AG09319 (cell line): ENCODE data around the gene SYTL2.

Source experiments
- DNase-seq: peaks from one replicate; pipeline ENCODE4 v3.0.0-alpha.2; 2010; ENCODE audit warnings: low read depth; ENCODE audit errors: extremely low read depth
- TF ChIP-seq, protein P1 (sequence below): IDR thresholded peaks from 2 replicates; pipeline ENCODE4 v1.5.1; 2011; ENCODE audit warnings: low read depth, mild to moderate bottlenecking, inconsistent platforms, low read length, moderate library complexity

SYTL2 gene

DNA sequence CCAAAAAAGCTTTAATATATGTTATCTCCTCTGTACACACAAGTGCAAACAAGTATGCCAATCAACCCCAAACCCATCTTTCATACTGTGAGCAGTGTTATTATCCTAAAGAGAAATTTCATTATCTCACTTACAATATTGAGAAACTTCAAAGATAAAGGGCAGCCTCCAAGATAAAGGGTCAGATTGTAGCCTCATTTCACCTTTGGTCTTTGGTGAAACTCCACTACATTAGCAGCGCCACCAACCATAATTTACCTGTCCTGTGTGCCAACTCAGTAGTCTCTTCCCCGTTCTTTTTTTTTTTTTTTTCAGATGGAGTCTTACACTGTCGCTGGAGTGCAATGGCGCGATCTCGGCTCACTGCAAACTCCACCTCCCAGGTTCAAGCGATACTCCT, 9.4 kb downstream of the SYTL2 start:
- TF ChIP-seq, protein P1, sequence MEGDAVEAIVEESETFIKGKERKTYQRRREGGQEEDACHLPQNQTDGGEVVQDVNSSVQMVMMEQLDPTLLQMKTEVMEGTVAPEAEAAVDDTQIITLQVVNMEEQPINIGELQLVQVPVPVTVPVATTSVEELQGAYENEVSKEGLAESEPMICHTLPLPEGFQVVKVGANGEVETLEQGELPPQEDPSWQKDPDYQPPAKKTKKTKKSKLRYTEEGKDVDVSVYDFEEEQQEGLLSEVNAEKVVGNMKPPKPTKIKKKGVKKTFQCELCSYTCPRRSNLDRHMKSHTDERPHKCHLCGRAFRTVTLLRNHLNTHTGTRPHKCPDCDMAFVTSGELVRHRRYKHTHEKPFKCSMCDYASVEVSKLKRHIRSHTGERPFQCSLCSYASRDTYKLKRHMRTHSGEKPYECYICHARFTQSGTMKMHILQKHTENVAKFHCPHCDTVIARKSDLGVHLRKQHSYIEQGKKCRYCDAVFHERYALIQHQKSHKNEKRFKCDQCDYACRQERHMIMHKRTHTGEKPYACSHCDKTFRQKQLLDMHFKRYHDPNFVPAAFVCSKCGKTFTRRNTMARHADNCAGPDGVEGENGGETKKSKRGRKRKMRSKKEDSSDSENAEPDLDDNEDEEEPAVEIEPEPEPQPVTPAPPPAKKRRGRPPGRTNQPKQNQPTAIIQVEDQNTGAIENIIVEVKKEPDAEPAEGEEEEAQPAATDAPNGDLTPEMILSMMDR = no peak
- DNase-seq = no peak

DNA sequence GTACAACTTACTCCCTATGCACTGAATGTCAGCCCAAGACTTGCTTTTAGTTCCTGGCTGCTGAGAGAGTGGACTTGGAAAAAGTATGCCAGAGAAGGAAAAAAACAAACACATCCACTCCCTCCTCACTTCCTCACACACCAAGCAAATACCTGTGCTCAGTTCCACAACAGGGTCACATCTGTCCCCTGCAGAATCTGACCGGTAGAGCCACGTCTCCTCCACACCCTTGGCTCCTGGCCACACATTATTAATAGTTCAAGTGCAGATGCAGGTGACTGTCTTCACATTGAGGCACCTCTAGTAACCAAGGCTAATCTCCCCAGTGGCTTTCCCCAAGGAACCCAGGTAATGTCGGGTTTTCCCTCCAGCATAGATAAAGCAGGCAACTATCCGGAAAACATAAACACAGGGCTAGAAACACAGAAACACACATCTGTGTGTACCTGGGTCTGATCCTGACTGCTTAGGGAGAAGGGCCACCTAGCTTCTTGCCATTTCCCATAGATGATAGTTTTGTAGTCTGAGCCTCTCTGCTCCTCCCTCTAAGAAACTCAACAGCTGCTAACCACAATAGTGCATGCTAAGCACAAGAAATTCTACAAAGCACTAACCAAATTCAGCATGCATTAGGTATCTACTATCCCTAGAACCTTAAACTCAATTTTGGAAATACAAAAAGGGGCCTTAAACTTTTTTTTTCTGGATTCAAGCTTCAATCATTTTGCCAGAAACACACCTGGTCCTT, 10.2 kb downstream of the SYTL2 start:
- TF ChIP-seq, protein P1 = no peak
- no peak for DNase-seq

DNA sequence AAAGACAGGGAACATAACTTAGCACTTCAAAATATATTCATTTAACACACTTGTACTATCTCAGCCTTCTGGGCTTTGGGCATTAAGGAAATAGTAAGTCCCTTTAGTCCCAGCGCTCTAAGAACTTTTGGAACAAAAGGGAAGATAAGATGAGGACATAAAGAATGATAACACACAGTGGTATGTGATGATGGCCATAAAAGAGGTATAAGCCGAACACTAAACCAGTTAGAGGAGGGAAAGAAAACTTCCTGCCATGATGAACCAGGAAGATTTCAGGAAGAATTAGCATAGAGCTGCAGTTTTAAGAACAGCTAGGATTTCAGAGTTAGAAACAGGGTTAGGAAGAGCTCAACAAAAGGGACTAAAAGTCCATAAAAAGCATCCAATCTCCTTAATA, 11.8 kb downstream of the SYTL2 start:
- no peak for DNase-seq
- TF ChIP-seq, protein P1 = no peak

DNA sequence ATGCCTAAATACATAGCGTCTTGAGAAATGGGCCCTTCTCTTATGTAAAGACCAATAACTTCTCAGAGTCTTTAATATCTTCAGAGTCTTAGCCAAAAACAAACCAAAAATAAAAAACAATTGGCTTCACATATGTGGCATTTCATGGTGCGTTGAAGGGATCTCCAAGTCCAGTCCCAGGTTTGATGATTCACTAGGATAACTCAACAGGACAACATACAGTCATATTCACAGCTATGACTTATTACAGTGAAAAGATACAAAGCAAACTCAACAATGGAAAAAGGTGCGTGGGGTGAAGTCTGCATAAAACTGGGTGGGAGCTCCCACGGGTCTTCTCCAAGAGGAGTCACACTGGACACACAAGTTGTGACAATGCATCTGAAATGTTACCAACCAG, 12.6 kb downstream of the SYTL2 start:
- TF ChIP-seq, protein P1 = no peak
- no peak for DNase-seq

DNA sequence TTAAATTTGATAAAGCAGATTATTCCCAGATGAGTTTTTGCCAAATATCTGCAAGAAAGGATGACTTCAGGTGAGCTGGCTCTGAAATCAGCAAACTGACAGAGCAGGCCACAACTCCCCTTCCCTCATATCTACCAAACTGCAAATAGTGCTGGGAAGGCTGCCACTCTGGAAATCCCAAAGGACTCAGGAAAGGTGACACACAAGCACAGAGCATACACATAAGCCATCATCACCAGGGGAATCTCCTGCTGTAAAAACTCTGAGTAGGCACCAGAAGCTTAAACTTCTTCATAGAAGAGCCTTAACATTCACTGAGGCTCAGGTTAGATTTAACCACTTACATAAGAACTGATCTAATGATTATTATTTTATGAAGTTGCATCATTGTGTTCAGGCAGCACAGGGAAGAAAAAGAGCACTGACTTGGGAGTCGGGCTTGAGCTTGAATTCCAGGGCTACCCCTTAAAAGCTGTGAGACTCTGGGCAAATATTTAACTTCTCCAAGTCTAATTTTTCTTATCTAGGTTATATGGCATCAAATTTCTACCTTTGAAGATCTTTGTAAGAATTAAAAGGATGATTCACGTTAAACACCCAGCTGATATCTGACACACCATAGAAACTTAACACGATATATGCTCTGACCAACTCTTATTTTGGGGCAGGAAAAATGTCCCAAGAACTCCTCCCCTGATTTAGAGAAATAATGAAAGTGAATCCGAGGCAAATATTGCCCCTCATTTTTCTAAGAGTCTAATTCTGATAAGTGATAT, 15.0 kb downstream of the SYTL2 start:
- no peak for DNase-seq
- TF ChIP-seq, protein P1 = no peak

DNA sequence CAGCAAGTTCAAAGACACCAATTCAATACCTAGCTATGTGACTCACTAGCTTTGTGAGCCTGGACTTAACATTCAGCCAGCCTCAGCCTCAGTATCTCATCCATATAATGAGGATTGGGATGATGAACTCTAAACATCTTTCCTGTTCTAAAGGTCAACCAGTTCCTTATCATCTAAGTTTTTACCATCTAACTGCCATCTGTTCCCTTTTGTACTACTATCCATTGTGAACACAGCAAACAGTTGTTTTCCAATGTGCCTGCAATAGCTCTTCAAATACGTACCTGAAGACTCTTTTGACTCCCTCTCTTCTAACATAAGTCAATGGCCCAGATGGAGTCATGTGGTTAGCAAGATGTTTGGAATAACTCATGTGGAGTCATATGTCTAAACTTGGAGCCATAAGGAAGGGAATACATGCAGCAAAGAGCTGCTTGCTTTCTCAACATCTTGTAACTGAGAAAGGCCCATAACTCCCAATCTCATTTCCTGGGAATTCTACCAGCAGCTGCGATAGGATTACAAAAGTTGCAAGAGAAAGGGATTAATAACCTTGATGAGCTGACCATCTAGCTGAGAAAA, 19.4 kb downstream of the SYTL2 start:
- TF ChIP-seq, protein P1 = no peak
- no peak for DNase-seq
